ENCODE measurements around the gene OXSR1.
A peak's percentile ranks its signal among the peaks of the same experiment; 100 is the strongest.

Gene OXSR1

DNA sequence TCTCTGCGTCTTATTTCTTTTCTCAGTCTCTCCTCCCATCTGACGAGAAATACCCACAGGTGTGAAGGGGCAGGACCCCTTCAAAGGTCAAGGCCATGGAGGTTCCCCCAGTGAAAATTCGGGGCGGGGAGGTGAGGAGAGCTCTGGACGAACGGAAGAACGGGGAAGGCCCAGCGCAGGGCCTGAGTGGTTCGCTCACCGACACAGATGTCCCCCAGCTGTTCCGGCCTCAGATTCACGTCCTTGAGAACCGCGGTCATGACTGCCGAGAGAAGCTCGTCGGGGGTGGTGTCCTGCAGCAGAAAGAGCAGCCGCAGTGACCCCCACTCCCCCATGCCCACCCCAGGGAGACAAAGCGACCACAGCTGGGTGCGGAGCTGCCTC lies 29.0 kb upstream of the OXSR1 start:
- peak overlapping the region; percentile 89 for H3K4me3 ChIP-seq (ENCODE audit: low read depth, low read length)
- TF ChIP-seq CTCF (IDR thresholded peaks at IDR 0.05; ENCODE audit: insufficient read depth, low read depth, low read length, missing control alignments) = no peak
- DNase-seq (ENCODE audit: low read depth) = peak; percentile 65

- DNase-seq (ENCODE audit: low read depth) = peak; percentile 99
- H3K4me3 ChIP-seq (ENCODE audit: low read depth, low read length) = peak within 1 kb of the TSS; percentile 92
- no peak for TF ChIP-seq CTCF (IDR thresholded peaks at IDR 0.05; ENCODE audit: insufficient read depth, low read depth, low read length, missing control alignments)
Measured at GRCh38 chr3:38136777-38137614, 28.3 kb upstream of the OXSR1 start, which contains the start of gene ACAA1. Gene ACAA1, minus strand, starts transcription at chr3:38137127. Its CDS starts 92 bp downstream, at chr3:38137035.

DNA sequence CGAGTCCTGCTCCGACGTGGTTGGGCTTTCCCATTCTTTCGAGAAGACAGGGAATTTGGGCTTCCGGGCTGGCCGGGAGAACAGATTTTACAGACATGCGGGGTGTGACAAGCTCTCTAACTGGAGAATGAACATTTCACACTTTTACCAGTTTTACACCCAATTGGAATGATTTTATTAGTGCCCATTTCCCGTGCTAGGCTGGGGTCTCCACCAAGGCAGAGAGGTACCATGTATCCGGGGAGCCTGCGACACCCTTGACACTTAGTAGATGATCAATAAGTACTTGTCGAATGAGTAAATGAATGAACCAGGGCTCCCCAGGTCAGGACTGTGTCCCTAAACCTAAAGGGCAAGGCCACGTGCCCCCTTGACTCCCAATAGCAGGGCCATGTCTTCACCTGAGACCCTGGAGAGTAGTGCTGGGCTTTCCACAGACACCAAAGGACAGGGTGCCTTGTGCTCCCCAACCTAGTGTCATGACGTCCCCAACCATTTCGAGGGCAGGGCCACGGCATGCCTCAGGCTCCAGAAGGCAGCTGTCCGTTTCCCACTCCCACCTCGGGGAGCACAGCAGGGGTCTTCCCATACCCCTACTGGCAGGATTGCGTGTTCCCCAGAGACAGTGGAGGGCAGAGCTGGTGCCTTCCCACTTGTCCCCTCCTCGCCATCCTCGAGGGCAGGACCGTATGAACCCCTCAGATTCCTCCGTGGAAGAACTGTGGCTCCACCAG lies 27.6 kb upstream of the OXSR1 start:
- DNase-seq (ENCODE audit: low read depth) = peak; percentile 63
- H3K4me3 ChIP-seq (ENCODE audit: low read depth, low read length) = peak overlapping the region; percentile 92
- TF ChIP-seq CTCF (IDR thresholded peaks at IDR 0.05; ENCODE audit: insufficient read depth, low read depth, low read length, missing control alignments) = no peak

DNA sequence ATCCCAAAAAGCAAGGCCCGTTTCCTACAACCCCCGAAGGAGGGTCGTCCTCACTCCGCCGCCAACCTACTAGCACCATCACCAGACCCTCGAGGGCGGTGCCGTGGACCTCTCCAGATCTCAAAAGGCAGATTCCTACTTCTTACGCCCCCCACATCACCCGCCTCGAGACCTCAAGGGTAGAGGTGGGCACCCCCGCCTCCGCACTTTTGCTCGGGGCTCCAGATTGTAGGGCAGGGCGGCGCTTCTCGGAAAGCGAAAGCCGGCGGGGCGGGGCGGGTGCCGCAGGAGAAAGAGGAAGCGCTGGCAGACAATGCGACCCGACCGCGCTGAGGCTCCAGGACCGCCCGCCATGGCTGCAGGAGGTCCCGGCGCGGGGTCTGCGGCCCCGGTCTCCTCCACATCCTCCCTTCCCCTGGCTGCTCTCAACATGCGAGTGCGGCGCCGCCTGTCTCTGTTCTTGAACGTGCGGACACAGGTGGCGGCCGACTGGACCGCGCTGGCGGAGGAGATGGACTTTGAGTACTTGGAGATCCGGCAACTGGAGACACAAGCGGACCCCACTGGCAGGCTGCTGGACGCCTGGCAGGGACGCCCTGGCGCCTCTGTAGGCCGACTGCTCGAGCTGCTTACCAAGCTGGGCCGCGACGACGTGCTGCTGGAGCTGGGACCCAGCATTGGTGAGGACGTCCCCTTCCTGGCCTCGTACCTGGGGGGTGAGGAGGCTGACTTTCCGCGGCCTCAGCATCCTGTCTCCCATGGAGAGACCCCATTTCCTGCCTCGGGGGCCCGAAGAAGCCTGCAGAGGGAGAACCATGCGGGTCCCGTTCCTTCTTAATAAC lies 26.8 kb upstream of the OXSR1 start, which contains the start of gene MYD88:
TSS of gene MYD88 (plus strand) at position 313 of the 842 bp plus-strand sequence. CDS start at position 353, 40 bp downstream.
- DNase-seq (ENCODE audit: low read depth) = peak; percentile 89
- H3K4me3 ChIP-seq (ENCODE audit: low read depth, low read length) = peak within 1 kb of the TSS; percentile 92
- no peak for TF ChIP-seq CTCF (IDR thresholded peaks at IDR 0.05; ENCODE audit: insufficient read depth, low read depth, low read length, missing control alignments)

- TF ChIP-seq CTCF (IDR thresholded peaks at IDR 0.05; ENCODE audit: insufficient read depth, low read depth, low read length, missing control alignments) = no peak
- peak overlapping the region; percentile 92 for H3K4me3 ChIP-seq (ENCODE audit: low read depth, low read length)
- DNase-seq (ENCODE audit: low read depth) = no peak
Measured at GRCh38 chr3:38139191-38139590, 26.1 kb upstream of the OXSR1 start.

DNA sequence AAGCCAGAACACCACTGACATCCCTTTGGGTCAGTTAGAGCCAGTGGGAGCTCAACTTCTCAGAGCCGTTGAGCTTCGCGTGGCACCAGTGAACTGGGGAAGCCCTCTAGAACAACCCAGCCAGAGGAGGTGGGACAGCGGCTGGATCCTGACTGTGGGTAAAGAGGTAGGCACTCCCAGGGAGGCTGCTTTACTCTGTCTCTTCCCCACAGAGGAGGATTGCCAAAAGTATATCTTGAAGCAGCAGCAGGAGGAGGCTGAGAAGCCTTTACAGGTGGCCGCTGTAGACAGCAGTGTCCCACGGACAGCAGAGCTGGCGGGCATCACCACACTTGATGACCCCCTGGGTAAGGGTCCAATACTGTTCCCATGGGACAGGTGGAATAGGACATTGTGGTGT lies 25.7 kb upstream of the OXSR1 start:
- DNase-seq (ENCODE audit: low read depth) = no peak
- peak overlapping the region; percentile 92 for H3K4me3 ChIP-seq (ENCODE audit: low read depth, low read length)
- TF ChIP-seq CTCF (IDR thresholded peaks at IDR 0.05; ENCODE audit: insufficient read depth, low read depth, low read length, missing control alignments) = no peak

Data from GM12865 (cell line).